ENCODE measurements around the gene NUDC. TPM values are rescaled to one million over a fixed set of nuclear protein-coding genes. Genes with fewer than 3 reads are reported as not detected.
A peak's percentile ranks its signal among the peaks of the same experiment; 100 is the strongest.

Gene NUDC
- total and polyA plus RNA-seq, 9 of the 15 experiments (the other 6 are each of a cell fraction or from before 2014, with no cell fraction given) = 9.8 to 234 (median 149) TPM

DNA sequence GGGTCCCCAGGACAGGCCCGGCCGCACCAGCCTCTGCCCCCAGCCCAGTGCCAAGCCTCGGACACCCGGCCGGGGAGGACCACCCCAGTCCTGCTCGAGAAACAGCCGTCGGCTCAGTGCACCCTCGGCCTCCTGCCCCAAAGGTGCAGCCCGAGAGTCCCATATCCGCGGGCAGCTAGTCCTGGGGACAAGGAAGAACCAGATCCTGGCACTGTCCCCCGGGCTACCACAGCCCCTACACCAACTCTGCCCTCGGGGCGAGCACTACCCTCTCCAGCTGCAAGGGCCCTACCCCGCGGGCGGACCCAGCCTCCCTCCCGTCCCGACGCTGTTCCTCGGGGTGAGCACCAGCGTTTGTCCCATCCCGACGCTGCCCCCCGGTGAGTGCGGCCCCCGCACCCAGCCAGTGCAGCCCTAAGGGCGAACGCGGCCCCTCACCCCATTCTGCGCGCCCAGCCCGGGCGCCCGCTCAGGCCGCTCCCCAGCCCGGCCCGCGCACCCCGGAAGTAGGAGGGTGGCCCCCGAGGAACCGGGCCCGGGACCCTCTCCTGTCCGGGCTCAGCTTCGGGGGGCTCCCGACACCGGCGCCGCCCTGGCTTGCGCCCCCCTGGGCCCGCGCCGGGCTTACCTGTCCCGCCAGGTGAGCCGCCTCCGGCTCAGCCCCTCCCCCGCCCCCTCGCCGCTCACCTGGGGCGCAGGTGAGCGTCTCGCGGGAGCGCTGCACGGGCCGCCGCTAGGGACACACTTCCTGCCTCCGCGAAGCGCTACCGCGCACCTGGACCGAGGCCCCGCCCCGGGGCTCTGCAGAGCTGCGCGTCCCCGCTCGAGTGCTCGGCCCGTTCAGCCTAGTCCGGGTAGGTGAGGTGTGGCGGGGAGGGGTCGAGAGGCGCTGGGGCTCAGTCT, 38.4 kb downstream of the NUDC start, which contains the start of gene KDF1 (continued):
- TF ChIP-seq, protein P1, sequence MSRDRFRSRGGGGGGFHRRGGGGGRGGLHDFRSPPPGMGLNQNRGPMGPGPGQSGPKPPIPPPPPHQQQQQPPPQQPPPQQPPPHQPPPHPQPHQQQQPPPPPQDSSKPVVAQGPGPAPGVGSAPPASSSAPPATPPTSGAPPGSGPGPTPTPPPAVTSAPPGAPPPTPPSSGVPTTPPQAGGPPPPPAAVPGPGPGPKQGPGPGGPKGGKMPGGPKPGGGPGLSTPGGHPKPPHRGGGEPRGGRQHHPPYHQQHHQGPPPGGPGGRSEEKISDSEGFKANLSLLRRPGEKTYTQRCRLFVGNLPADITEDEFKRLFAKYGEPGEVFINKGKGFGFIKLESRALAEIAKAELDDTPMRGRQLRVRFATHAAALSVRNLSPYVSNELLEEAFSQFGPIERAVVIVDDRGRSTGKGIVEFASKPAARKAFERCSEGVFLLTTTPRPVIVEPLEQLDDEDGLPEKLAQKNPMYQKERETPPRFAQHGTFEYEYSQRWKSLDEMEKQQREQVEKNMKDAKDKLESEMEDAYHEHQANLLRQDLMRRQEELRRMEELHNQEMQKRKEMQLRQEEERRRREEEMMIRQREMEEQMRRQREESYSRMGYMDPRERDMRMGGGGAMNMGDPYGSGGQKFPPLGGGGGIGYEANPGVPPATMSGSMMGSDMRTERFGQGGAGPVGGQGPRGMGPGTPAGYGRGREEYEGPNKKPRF (IDR thresholded peaks at IDR 0.05; ENCODE audit: low read depth, low read length) = no peak
- TF ChIP-seq STAG1 (CRISPR knock-in tag; IDR thresholded peaks at IDR 0.05; ENCODE audit: borderline replicate concordance) = peak; percentile 13; the same call in 1 of the 2 replicates
- no peak for TF ChIP-seq FOXM1 (IDR thresholded peaks at IDR 0.05; ENCODE audit: low read depth)
- 0 out of 2 replicates have a peak, but pooled peaks have one; percentile 22 for TF ChIP-seq FOXM1 (CRISPR knock-in tag; IDR thresholded peaks at IDR 0.05; ENCODE audit: low read depth)
- TF ChIP-seq CTBP1 (IDR thresholded peaks at IDR 0.05; ENCODE audit: borderline replicate concordance) = peak; percentile 99
- TF ChIP-seq PHF8 (IDR thresholded peaks at IDR 0.05; ENCODE audit: borderline replicate concordance, low read length) = peak; percentile 63; the same call in 1 of the 2 replicates
- TF ChIP-seq, protein P2, sequence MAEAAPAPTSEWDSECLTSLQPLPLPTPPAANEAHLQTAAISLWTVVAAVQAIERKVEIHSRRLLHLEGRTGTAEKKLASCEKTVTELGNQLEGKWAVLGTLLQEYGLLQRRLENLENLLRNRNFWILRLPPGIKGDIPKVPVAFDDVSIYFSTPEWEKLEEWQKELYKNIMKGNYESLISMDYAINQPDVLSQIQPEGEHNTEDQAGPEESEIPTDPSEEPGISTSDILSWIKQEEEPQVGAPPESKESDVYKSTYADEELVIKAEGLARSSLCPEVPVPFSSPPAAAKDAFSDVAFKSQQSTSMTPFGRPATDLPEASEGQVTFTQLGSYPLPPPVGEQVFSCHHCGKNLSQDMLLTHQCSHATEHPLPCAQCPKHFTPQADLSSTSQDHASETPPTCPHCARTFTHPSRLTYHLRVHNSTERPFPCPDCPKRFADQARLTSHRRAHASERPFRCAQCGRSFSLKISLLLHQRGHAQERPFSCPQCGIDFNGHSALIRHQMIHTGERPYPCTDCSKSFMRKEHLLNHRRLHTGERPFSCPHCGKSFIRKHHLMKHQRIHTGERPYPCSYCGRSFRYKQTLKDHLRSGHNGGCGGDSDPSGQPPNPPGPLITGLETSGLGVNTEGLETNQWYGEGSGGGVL (CRISPR knock-in tag; IDR thresholded peaks at IDR 0.05) = no peak
- TF ChIP-seq RFX7 (CRISPR knock-in tag; IDR thresholded peaks at IDR 0.05) = no peak
- TF ChIP-seq, protein P3, sequence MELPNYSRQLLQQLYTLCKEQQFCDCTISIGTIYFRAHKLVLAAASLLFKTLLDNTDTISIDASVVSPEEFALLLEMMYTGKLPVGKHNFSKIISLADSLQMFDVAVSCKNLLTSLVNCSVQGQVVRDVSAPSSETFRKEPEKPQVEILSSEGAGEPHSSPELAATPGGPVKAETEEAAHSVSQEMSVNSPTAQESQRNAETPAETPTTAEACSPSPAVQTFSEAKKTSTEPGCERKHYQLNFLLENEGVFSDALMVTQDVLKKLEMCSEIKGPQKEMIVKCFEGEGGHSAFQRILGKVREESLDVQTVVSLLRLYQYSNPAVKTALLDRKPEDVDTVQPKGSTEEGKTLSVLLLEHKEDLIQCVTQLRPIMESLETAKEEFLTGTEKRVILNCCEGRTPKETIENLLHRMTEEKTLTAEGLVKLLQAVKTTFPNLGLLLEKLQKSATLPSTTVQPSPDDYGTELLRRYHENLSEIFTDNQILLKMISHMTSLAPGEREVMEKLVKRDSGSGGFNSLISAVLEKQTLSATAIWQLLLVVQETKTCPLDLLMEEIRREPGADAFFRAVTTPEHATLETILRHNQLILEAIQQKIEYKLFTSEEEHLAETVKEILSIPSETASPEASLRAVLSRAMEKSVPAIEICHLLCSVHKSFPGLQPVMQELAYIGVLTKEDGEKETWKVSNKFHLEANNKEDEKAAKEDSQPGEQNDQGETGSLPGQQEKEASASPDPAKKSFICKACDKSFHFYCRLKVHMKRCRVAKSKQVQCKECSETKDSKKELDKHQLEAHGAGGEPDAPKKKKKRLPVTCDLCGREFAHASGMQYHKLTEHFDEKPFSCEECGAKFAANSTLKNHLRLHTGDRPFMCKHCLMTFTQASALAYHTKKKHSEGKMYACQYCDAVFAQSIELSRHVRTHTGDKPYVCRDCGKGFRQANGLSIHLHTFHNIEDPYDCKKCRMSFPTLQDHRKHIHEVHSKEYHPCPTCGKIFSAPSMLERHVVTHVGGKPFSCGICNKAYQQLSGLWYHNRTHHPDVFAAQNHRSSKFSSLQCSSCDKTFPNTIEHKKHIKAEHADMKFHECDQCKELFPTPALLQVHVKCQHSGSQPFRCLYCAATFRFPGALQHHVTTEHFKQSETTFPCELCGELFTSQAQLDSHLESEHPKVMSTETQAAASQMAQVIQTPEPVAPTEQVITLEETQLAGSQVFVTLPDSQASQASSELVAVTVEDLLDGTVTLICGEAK (IDR thresholded peaks at IDR 0.05) = peak; percentile 77
- TF ChIP-seq, protein P3 (CRISPR knock-in tag; IDR thresholded peaks at IDR 0.05) = no peak
- TF ChIP-seq ZFX (CRISPR knock-in tag; IDR thresholded peaks at IDR 0.05) = peak; percentile 74
- TF ChIP-seq ZNF436 (CRISPR knock-in tag; IDR thresholded peaks at IDR 0.05) = no peak
- TF ChIP-seq MED1 (CRISPR knock-in tag; IDR thresholded peaks at IDR 0.05; ENCODE audit: borderline replicate concordance) = no peak
